ENCODE measurements around the gene ZNF428.

DNA sequence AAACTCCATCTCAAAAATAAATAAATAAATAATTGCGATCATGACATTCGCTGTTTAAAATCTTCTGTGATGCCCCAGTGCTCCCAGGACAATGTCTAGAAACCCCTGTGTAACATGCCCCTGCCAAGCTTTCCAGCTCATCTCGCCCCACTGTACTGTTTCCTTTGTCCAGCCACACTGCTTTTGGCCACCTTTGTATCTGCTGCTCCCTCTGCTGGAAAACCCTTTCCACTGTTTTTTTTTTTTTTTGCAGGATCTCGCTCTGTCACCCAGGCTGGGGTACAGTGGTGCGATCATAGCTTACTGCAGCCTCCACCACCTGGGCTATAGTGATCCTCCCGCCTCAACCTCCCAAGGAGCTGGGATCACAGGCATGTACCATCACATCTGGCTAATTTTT, 43.1 kb upstream of the ZNF428 start:
- TF ChIP-seq, protein P1, sequence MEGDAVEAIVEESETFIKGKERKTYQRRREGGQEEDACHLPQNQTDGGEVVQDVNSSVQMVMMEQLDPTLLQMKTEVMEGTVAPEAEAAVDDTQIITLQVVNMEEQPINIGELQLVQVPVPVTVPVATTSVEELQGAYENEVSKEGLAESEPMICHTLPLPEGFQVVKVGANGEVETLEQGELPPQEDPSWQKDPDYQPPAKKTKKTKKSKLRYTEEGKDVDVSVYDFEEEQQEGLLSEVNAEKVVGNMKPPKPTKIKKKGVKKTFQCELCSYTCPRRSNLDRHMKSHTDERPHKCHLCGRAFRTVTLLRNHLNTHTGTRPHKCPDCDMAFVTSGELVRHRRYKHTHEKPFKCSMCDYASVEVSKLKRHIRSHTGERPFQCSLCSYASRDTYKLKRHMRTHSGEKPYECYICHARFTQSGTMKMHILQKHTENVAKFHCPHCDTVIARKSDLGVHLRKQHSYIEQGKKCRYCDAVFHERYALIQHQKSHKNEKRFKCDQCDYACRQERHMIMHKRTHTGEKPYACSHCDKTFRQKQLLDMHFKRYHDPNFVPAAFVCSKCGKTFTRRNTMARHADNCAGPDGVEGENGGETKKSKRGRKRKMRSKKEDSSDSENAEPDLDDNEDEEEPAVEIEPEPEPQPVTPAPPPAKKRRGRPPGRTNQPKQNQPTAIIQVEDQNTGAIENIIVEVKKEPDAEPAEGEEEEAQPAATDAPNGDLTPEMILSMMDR (IDR thresholded peaks at IDR 0.05): no peak
- TF ChIP-seq POLR2A (IDR thresholded peaks at IDR 0.05): no peak
- TF ChIP-seq EP300 (IDR thresholded peaks at IDR 0.05): no peak

All from ovary (tissue), 3 donors.